Neural progenitor cell (in vitro differentiated cells): ENCODE results near the gene EPN1. TPM values are rescaled to one million over a fixed set of nuclear protein-coding genes. Genes with fewer than 3 reads are reported as not detected.

Experiments used
- DNase-seq: peaks from one replicate; pipeline ENCODE4 v3.0.0-alpha.2; 2016; ENCODE audit warnings: low spot score
- H2AFZ ChIP-seq: fragments of 200-600 bp; sonication (generic); replicated peaks from 2 replicates; pipeline ENCODE4 v1.6.1; 2016; ENCODE audit warnings: antibody characterized with exemption
- H3F3A ChIP-seq: fragments of 200-600 bp; sonication (generic); 2 replicates; pipeline ENCODE4 v1.6.1; 2016; ENCODE audit warnings: antibody characterized with exemption, low read depth
- H3K27ac ChIP-seq: fragments of 200-600 bp; sonication (generic); 2 replicates; pipeline ENCODE4 v1.5.1; 2016; ENCODE audit warnings: mild to moderate bottlenecking
- H3K27me3 ChIP-seq: fragments of 200-600 bp; sonication (generic); 2 replicates; pipeline ENCODE4 v1.6.1; 2016; ENCODE audit warnings: mild to moderate bottlenecking, moderate library complexity
- H3K36me3 ChIP-seq: fragments of 200-600 bp; sonication (generic); 2 replicates; pipeline ENCODE4 v1.5.1; 2016
- H3K4me1 ChIP-seq: fragments of 200-600 bp; sonication (generic); 2 replicates; pipeline ENCODE4 v1.6.1; 2016; ENCODE audit warnings: mixed run types
- H3K4me2 ChIP-seq: fragments of 200-600 bp; sonication (generic); 2 replicates; pipeline ENCODE4 v1.6.1; 2016
- H3K4me3 ChIP-seq: fragments of 200-600 bp; sonication (generic); 2 replicates; pipeline ENCODE4 v1.5.1; 2016
- H3K79me2 ChIP-seq: fragments of 200-600 bp; sonication (generic); 2 replicates; pipeline ENCODE4 v1.6.1; 2016; ENCODE audit warnings: low read depth
- H3K9ac ChIP-seq: fragments of 200-600 bp; sonication (generic); 2 replicates; pipeline ENCODE4 v1.6.1; 2016
- H3K9me3 ChIP-seq: fragments of 200-600 bp; sonication (generic); 2 replicates; pipeline ENCODE4 v1.5.1; 2016; ENCODE audit warnings: low read depth
- H4K20me1 ChIP-seq: fragments of 200-600 bp; sonication (generic); 2 replicates; pipeline ENCODE4 v1.6.1; 2016; ENCODE audit warnings: low read depth
- H3K27ac Mint-ChIP-seq: 3 replicates; pipeline ENCODE4 v1.8.0; 2021; ENCODE audit warnings: mixed read lengths
- H3K27me3 Mint-ChIP-seq: 2 replicates; pipeline ENCODE4 v1.8.0; 2022; ENCODE audit warnings: low read depth, mild to moderate bottlenecking, inconsistent platforms, moderate library complexity, mixed read lengths; ENCODE audit not compliant: insufficient read depth
- H3K36me3 Mint-ChIP-seq: 3 replicates; pipeline ENCODE4 v1.8.0; 2021; ENCODE audit warnings: mixed read lengths
- H3K4me1 Mint-ChIP-seq: 3 replicates; pipeline ENCODE4 v1.8.0; 2021; ENCODE audit warnings: mixed read lengths
- H3K4me3 Mint-ChIP-seq: 3 replicates; pipeline ENCODE4 v1.8.0; 2021; ENCODE audit warnings: mild to moderate bottlenecking, moderate library complexity, mixed read lengths
- H3K9me3 Mint-ChIP-seq: 3 replicates; pipeline ENCODE4 v1.8.0; 2020; ENCODE audit warnings: mixed read lengths
- EZH2 ChIP-seq: fragments of 200-600 bp; sonication (generic); IDR thresholded peaks from 2 replicates; pipeline ENCODE4 v1.6.1; 2017; ENCODE audit warnings: antibody characterized with exemption, mild to moderate bottlenecking, moderate library complexity
- EZH2phosphoT487 ChIP-seq: fragments of 200-600 bp; sonication (generic); IDR thresholded peaks from 2 replicates; pipeline ENCODE4 v1.6.1; 2017; ENCODE audit warnings: antibody characterized with exemption
- total RNA-seq: library from RNA; depleted of rRNA; stranded (reverse); fragments of >200 nt; gene quantifications from 2 replicates; pipeline ENCODE4 v1.2.3, GENCODE V29; 2015; ENCODE audit warnings: low replicate concordance
- TF ChIP-seq, protein P1 (sequence below): fragments of 200-600 bp; sonication (generic); IDR thresholded peaks from 2 replicates; pipeline ENCODE4 v1.5.1; 2017; ENCODE audit warnings: antibody characterized with exemption, mild to moderate bottlenecking

Gene EPN1
- total RNA-seq, 1 donor from 2014 or later = 16.1 TPM

DNA sequence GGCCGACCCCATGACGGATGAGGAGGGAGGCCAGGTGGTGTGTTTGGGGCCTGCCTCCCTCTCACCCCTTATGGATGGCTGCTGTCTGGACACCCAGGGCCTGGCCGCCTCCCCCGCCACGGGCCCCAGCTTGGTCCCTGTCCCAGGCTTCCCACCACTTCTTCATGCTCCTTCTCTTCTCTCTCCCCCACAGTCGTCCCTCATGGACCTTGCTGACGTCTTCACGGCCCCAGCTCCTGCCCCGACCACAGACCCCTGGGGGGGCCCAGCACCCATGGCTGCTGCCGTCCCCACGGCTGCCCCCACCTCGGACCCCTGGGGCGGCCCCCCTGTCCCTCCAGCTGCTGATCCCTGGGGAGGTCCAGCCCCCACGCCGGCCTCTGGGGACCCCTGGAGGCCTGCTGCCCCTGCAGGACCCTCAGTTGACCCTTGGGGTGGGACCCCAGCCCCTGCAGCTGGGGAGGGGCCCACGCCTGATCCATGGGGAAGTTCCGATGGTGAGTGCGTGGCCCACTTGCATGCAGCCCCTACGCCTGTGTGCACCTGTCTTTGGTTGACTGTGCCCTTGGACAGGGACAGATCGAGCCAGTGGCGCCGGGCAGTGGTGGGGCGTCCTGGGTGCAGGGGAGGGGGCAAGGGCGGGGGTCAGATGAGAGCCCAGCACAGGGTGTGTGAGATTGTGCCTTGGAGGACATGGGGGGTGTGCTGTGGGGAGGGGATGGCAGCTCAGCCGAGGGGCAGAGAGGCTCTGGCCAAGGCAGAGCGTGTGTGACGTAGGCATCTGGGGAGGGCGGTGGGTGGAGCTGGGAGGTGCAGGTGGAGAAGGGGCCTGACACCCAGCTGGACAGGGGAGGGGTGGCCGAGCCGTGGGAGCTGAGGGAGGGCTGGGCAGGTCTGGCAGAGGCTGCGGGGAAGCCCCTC is 16.8 kb downstream of the EPN1 start:
- Histone ChIP-seq H3K4me3 (no peak overlapping the region), H3K36me3 (no peaks in the 10 kb centered on the region), H4K20me1 (peaks cover 8% of the 10 kb centered on the region), H3K27ac (no peak overlapping the region), H3K9me3 (no peaks in the 10 kb centered on the region), H2AFZ (no peak overlapping the region), H3F3A (no peaks in the 10 kb centered on the region), H3K9ac (no peak overlapping the region), H3K79me2 (no peaks in the 10 kb centered on the region), H3K27me3 (no peaks in the 10 kb centered on the region), H3K4me1 (no peaks in the 10 kb centered on the region), H3K4me2 (no peak overlapping the region)
- DNase-seq = no peak
- Mint-ChIP-seq H3K4me3 (no peak overlapping the region), H3K9me3 (no peaks in the 10 kb centered on the region), H3K27ac (no peak overlapping the region), H3K36me3 (peaks cover 7% of the 10 kb centered on the region), H3K4me1 (no peaks in the 10 kb centered on the region), H3K27me3 (peaks cover 3% of the 10 kb centered on the region)
- TF ChIP-seq EZH2 (no peak), EZH2phosphoT487 (no peak)
- TF ChIP-seq, protein P1, sequence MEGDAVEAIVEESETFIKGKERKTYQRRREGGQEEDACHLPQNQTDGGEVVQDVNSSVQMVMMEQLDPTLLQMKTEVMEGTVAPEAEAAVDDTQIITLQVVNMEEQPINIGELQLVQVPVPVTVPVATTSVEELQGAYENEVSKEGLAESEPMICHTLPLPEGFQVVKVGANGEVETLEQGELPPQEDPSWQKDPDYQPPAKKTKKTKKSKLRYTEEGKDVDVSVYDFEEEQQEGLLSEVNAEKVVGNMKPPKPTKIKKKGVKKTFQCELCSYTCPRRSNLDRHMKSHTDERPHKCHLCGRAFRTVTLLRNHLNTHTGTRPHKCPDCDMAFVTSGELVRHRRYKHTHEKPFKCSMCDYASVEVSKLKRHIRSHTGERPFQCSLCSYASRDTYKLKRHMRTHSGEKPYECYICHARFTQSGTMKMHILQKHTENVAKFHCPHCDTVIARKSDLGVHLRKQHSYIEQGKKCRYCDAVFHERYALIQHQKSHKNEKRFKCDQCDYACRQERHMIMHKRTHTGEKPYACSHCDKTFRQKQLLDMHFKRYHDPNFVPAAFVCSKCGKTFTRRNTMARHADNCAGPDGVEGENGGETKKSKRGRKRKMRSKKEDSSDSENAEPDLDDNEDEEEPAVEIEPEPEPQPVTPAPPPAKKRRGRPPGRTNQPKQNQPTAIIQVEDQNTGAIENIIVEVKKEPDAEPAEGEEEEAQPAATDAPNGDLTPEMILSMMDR = no peak

DNA sequence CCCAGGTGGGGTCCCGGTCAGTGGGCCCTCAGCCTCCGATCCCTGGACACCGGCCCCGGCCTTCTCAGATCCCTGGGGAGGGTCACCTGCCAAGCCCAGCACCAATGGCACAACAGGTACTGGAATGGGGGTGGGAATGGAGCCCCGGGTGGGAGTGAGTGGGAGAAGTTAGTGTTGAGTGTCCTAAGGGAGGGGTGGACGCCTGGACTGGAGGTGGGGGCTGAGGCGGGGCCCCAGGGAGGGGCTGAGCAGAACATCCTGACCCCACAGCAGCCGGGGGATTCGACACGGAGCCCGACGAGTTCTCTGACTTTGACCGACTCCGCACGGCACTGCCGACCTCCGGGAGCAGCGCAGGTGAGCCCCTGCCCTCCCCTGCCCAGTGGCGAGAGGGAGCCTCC is 17.7 kb downstream of the EPN1 start:
- Histone ChIP-seq H3K4me2 (no peak overlapping the region), H3K27me3 (no peaks in the 10 kb centered on the region), H3K27ac (no peak overlapping the region), H2AFZ (no peak overlapping the region), H3K36me3 (no peaks in the 10 kb centered on the region), H4K20me1 (peaks cover 8% of the 10 kb centered on the region), H3K9me3 (no peaks in the 10 kb centered on the region), H3K9ac (no peak overlapping the region), H3K4me1 (no peaks in the 10 kb centered on the region), H3K4me3 (no peak overlapping the region), H3F3A (no peaks in the 10 kb centered on the region), H3K79me2 (no peaks in the 10 kb centered on the region)
- peaks cover 12% of the 10 kb centered on the region for H3K36me3 Mint-ChIP-seq
- H3K27ac Mint-ChIP-seq = no peak overlapping the region
- no peak for DNase-seq
- peaks cover 4% of the 10 kb centered on the region for H3K27me3 Mint-ChIP-seq
- no peaks in the 10 kb centered on the region for H3K9me3 Mint-ChIP-seq
- H3K4me3 Mint-ChIP-seq = no peak overlapping the region
- TF ChIP-seq EZH2phosphoT487 = no peak
- TF ChIP-seq, protein P1 = no peak
- TF ChIP-seq EZH2 = no peak
- no peaks in the 10 kb centered on the region for H3K4me1 Mint-ChIP-seq

- H3K9me3 ChIP-seq = no peaks in the 10 kb centered on the region
- H3K27ac ChIP-seq = no peak overlapping the region
- H3K27me3 ChIP-seq = no peaks in the 10 kb centered on the region
- no peak overlapping the region for H2AFZ ChIP-seq
- H3F3A ChIP-seq = no peaks in the 10 kb centered on the region
- no peak for DNase-seq
- no peaks in the 10 kb centered on the region for H3K4me1 ChIP-seq
- peaks cover 14% of the 10 kb centered on the region for H3K36me3 Mint-ChIP-seq
- no peaks in the 10 kb centered on the region for H3K4me1 Mint-ChIP-seq
- H3K4me2 ChIP-seq = no peak overlapping the region
- H3K9ac ChIP-seq = no peak overlapping the region
- H3K79me2 ChIP-seq = no peaks in the 10 kb centered on the region
- H3K4me3 Mint-ChIP-seq = no peak overlapping the region
- H3K27me3 Mint-ChIP-seq = peaks cover 6% of the 10 kb centered on the region
- no peak overlapping the region for H3K4me3 ChIP-seq
- no peaks in the 10 kb centered on the region for H3K9me3 Mint-ChIP-seq
- no peaks in the 10 kb centered on the region for H3K36me3 ChIP-seq
- H4K20me1 ChIP-seq = peaks cover 5% of the 10 kb centered on the region
- no peak overlapping the region for H3K27ac Mint-ChIP-seq
- TF ChIP-seq EZH2phosphoT487 = no peak
These were observed 18.4 kb downstream of the EPN1 start for GRCh38 chr19:55693336-55693974.

- Mint-ChIP-seq H3K4me1 (no peaks in the 10 kb centered on the region), H3K9me3 (no peaks in the 10 kb centered on the region), H3K27ac (no peak overlapping the region), H3K4me3 (no peak overlapping the region), H3K27me3 (peaks cover 6% of the 10 kb centered on the region), H3K36me3 (peaks cover 16% of the 10 kb centered on the region)
- no peaks in the 10 kb centered on the region for H3K36me3 ChIP-seq
- no peaks in the 10 kb centered on the region for H3K4me1 ChIP-seq
- no peaks in the 10 kb centered on the region for H3K27me3 ChIP-seq
- TF ChIP-seq EZH2phosphoT487 (no peak), EZH2 (no peak)
- TF ChIP-seq, protein P1 = no peak
- no peak overlapping the region for H2AFZ ChIP-seq
- no peak overlapping the region for H3K9ac ChIP-seq
- H3K4me3 ChIP-seq = no peak overlapping the region
- H3K27ac ChIP-seq = no peak overlapping the region
- H3F3A ChIP-seq = no peaks in the 10 kb centered on the region
- no peaks in the 10 kb centered on the region for H3K79me2 ChIP-seq
- no peak overlapping the region for H3K4me2 ChIP-seq
- no peaks in the 10 kb centered on the region for H3K9me3 ChIP-seq
- no peaks in the 10 kb centered on the region for H4K20me1 ChIP-seq
- DNase-seq = no peak
These were observed 19.2 kb downstream of the EPN1 start for GRCh38 chr19:55694241-55694655.
